Mesenchymal stem cell (in vitro differentiated cells and primary cell): ENCODE data around the gene TRIO.

Experiments
- DNase-seq: peaks from one replicate; pipeline ENCODE4 v3.0.0-alpha.2; 2013
- H2AFZ ChIP-seq: one replicate; pipeline ENCODE4 v1.6.1; 2013; ENCODE audit warnings: low read depth, mild to moderate bottlenecking, control low read depth, inconsistent platforms, low read length, moderate library complexity
- H2AK5ac ChIP-seq: 2 replicates; pipeline ENCODE4 v1.6.1; 2013; ENCODE audit warnings: low read length, moderate library complexity, mild to moderate bottlenecking, inconsistent platforms; ENCODE audit not compliant: severe bottlenecking
- H2BK120ac ChIP-seq: one replicate; pipeline ENCODE4 v1.6.1; 2013; ENCODE audit warnings: low read depth, mild to moderate bottlenecking, inconsistent platforms, low read length, moderate library complexity
- H2BK12ac ChIP-seq, 2 experiments: one replicate each; pipeline ENCODE4 v1.6.1; 2013; ENCODE audit warnings: inconsistent platforms in 2 of 2, low read length in 2 of 2, mild to moderate bottlenecking in 2 of 2, moderate library complexity in 2 of 2, control low read depth in 1 of 2
- H2BK15ac ChIP-seq: one replicate; pipeline ENCODE4 v1.6.1; 2013; ENCODE audit warnings: mild to moderate bottlenecking, low read depth, inconsistent platforms; ENCODE audit not compliant: poor library complexity, severe bottlenecking
- H2BK5ac ChIP-seq: 2 replicates; pipeline ENCODE4 v1.6.1; 2013; ENCODE audit warnings: low read depth, mild to moderate bottlenecking, low read length, control low read depth, inconsistent platforms; ENCODE audit not compliant: poor library complexity, severe bottlenecking
- H3K14ac ChIP-seq, 2 experiments: one replicate each; pipeline ENCODE4 v1.6.1; 2013; ENCODE audit warnings: inconsistent platforms in 2 of 2, low read length in 2 of 2, control low read depth in 1 of 2, mild to moderate bottlenecking in 1 of 2, moderate library complexity in 1 of 2
- H3K18ac ChIP-seq, 2 experiments: one replicate each; pipeline ENCODE4 v1.6.1; 2013; ENCODE audit warnings: inconsistent platforms in 2 of 2, low read length in 2 of 2, control low read depth in 1 of 2, low read depth in 1 of 2, mild to moderate bottlenecking in 1 of 2
- H3K23ac ChIP-seq, 2 experiments: one replicate each; pipeline ENCODE4 v1.6.1; 2013; ENCODE audit warnings: inconsistent platforms in 2 of 2, low read length in 2 of 2, mild to moderate bottlenecking in 2 of 2, moderate library complexity in 2 of 2, control low read depth in 1 of 2
- H3K27ac ChIP-seq: 2 replicates; pipeline ENCODE4 v1.5.1; 2013; ENCODE audit warnings: mild to moderate bottlenecking, moderate library complexity, low read length, control low read depth, inconsistent platforms; ENCODE audit not compliant: poor library complexity, severe bottlenecking
- H3K27me3 ChIP-seq, 2 experiments: 2 replicates each; pipeline versions ENCODE4 v1.6.1 to v1.7.0; 2013; ENCODE audit warnings: low read length in 2 of 2, mild to moderate bottlenecking in 2 of 2, moderate library complexity in 2 of 2, control low read depth in 1 of 2, inconsistent platforms in 1 of 2; ENCODE audit not compliant: control insufficient read depth in 1 of 2, insufficient read depth in 1 of 2
- H3K36me3 ChIP-seq, 2 experiments: 2 replicates each; pipeline versions ENCODE4 v1.6.1 to v1.7.0; 2013; ENCODE audit warnings: low read length in 2 of 2, control low read depth in 1 of 2, inconsistent platforms in 1 of 2, low read depth in 1 of 2, mild to moderate bottlenecking in 1 of 2; ENCODE audit not compliant: insufficient read depth in 2 of 2, control insufficient read depth in 1 of 2
- H3K4ac ChIP-seq, 2 experiments: one replicate each; pipeline ENCODE4 v1.6.1; 2013; ENCODE audit warnings: inconsistent platforms in 2 of 2, low read length in 2 of 2, mild to moderate bottlenecking in 2 of 2, moderate library complexity in 2 of 2, control low read depth in 1 of 2, low read depth in 1 of 2
- H3K4me1 ChIP-seq: 2 replicates; pipeline ENCODE4 v1.6.1; 2013; ENCODE audit warnings: low read depth, low read length, control low read depth; ENCODE audit not compliant: control insufficient read depth, insufficient read depth
- H3K4me2 ChIP-seq: 2 replicates; pipeline ENCODE4 v1.6.1; 2013; ENCODE audit warnings: low read length, mild to moderate bottlenecking, inconsistent platforms; ENCODE audit not compliant: poor library complexity, severe bottlenecking
- H3K4me3 ChIP-seq, 2 experiments: 2 replicates each; pipeline versions ENCODE4 v1.5.1 to v1.7.0; 2013; ENCODE audit warnings: low read length in 2 of 2, mild to moderate bottlenecking in 2 of 2, control low read depth in 1 of 2, low read depth in 1 of 2; ENCODE audit not compliant: insufficient read depth in 1 of 2
- H3K79me1 ChIP-seq: replicated peaks from 2 replicates; pipeline ENCODE4 v1.6.1; 2013; ENCODE audit warnings: mild to moderate bottlenecking, control low read depth, low read length, inconsistent platforms; ENCODE audit not compliant: poor library complexity, severe bottlenecking
- H3K9ac ChIP-seq: 2 replicates; pipeline ENCODE4 v1.7.0; 2013; ENCODE audit warnings: mild to moderate bottlenecking, low read length, moderate library complexity
- H3K9me3 ChIP-seq: 2 replicates; pipeline ENCODE4 v1.7.0; 2013; ENCODE audit warnings: mild to moderate bottlenecking, low read length; ENCODE audit not compliant: control insufficient read depth
- H4K8ac ChIP-seq: one replicate; pipeline ENCODE4 v1.6.1; 2013; ENCODE audit warnings: inconsistent platforms, mild to moderate bottlenecking, low read length, moderate library complexity
- H4K91ac ChIP-seq: one replicate; pipeline ENCODE4 v1.6.1; 2013; ENCODE audit warnings: mild to moderate bottlenecking, low read length, inconsistent platforms
- WGBS: methylation state at CpG from one replicate; pipeline ENCODE4 v1.1.7; 2013; ENCODE audit warnings: mixed read lengths; 5-methylcytosine and 5-hydroxymethylcytosine counted together

TRIO gene

DNA sequence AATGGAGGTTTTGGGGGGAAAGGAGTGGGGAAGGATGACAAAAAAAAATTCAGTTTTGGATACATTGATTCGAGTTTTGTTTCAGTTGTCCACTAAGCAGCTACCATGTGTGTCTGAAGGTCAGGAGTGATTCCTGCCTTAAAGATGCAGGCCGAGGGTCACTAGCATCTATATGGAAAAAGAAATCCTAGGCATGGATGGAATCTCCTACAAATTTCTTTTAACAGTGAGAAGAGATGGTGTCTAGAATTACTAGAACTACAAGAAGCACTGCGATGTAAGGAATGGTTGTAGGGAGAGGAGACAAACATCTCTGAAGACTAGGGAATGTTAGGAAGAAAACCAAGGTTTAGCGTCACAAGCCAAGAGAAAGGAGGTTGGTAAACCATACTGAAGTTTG is 19.6 kb upstream of the TRIO start:
- DNase-seq = no peak
- 98% methylated on average over 4 of the region's 4 CpGs for WGBS

DNA sequence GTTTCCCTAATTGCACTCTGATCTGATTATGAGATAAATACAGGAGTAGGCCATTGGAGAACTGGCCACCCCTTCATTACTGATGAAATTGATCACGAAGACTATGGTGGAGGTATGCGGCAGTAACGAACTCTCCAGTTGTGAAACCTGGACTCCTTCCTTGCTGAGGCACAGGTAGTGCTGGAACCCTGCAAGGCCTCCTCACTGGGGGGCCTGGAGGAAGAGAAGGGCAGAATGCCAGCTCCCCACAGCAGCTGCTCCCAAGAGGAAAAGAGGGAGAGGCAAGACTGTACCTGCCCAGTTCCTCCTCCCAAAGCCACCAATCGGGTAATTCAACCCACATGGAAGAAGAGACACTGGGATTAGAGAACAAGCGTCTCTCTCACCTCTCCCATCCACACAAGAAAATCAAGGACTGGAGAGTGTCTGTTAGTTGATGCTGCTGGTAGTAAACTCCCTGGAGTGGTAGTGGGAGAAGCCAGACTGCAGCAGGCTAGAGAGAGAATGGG is 19.1 kb upstream of the TRIO start:
- no peak overlapping the region for H3K4me3 ChIP-seq
- H3K36me3 ChIP-seq = no peaks in the 10 kb centered on the region
- no peak overlapping the region for H2AFZ ChIP-seq
- no peak overlapping the region for H3K4me2 ChIP-seq
- H3K4me1 ChIP-seq = peaks cover 1% of the 10 kb centered on the region
- no peak overlapping the region for H3K9ac ChIP-seq
- H3K27me3 ChIP-seq = no peaks in the 10 kb centered on the region
- H2BK5ac ChIP-seq = no peak overlapping the region
- no peaks in the 10 kb centered on the region for H3K9me3 ChIP-seq
- no peak overlapping the region for H3K23ac ChIP-seq
- H3K18ac ChIP-seq = no peak overlapping the region
- no peak overlapping the region for H3K4ac ChIP-seq
- no peak overlapping the region for H3K14ac ChIP-seq
- 97% methylated on average over 3 of the region's 5 CpGs for WGBS
- no peak overlapping the region for H4K91ac ChIP-seq
- H3K27ac ChIP-seq = no peak overlapping the region
- H4K8ac ChIP-seq = no peak overlapping the region
- H3K79me1 ChIP-seq = no peaks in the 10 kb centered on the region
- no peak overlapping the region for H2AK5ac ChIP-seq
- DNase-seq = no peak
- H2BK12ac ChIP-seq = no peak overlapping the region
- H2BK15ac ChIP-seq = no peak overlapping the region
- H2BK120ac ChIP-seq = no peak overlapping the region

More for the DNA sequence above, 19.6 kb upstream of the TRIO start:
- H2BK5ac ChIP-seq = no peak overlapping the region
- H3K14ac ChIP-seq = no peak overlapping the region
- peaks cover 5% of the 10 kb centered on the region for H3K4me1 ChIP-seq
- H2AFZ ChIP-seq = no peak overlapping the region
- no peak overlapping the region for H3K23ac ChIP-seq
- H2BK15ac ChIP-seq = no peak overlapping the region
- no peak overlapping the region for H3K4me3 ChIP-seq
- no peak overlapping the region for H2BK120ac ChIP-seq
- no peaks in the 10 kb centered on the region for H3K9me3 ChIP-seq
- H4K8ac ChIP-seq = no peak overlapping the region
- H3K79me1 ChIP-seq = no peaks in the 10 kb centered on the region
- H3K27ac ChIP-seq = no peak overlapping the region
- H3K9ac ChIP-seq = no peak overlapping the region
- H2AK5ac ChIP-seq = no peak overlapping the region
- no peaks in the 10 kb centered on the region for H3K36me3 ChIP-seq
- no peaks in the 10 kb centered on the region for H3K27me3 ChIP-seq
- no peak overlapping the region for H3K18ac ChIP-seq
- no peak overlapping the region for H3K4ac ChIP-seq
- no peak overlapping the region for H2BK12ac ChIP-seq
- no peak overlapping the region for H4K91ac ChIP-seq
- H3K4me2 ChIP-seq = no peak overlapping the region

DNA sequence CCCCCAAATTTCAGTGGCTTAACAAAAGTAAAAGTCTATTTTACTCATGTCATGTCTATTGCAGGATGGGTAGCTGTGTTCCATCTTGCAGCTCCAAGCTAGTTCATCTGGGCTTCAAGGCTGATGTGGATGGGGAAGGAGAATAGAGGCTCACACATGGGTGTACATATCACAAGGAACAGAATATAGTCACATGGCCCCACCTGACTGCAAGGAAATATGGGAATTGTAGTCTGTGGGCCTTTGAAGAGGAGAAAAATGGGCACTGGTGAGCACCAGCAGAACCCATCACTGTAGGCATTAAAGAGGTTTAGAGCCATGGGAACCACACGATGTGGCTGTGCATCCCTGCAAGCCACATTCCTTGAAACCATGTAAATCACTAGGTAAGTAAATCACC is 17.9 kb upstream of the TRIO start:
- no peak overlapping the region for H2AK5ac ChIP-seq
- no peak overlapping the region for H3K9ac ChIP-seq
- no peaks in the 10 kb centered on the region for H3K9me3 ChIP-seq
- DNase-seq = no peak
- no peak overlapping the region for H3K4me3 ChIP-seq
- no peaks in the 10 kb centered on the region for H3K36me3 ChIP-seq
- no peak overlapping the region for H3K18ac ChIP-seq
- H2BK12ac ChIP-seq = no peak overlapping the region
- 80% methylated on average over 1 of the region's 1 CpG for WGBS
- no peak overlapping the region for H3K27ac ChIP-seq
- no peak overlapping the region for H2BK120ac ChIP-seq
- no peak overlapping the region for H3K23ac ChIP-seq
- H3K79me1 ChIP-seq = no peaks in the 10 kb centered on the region
- no peak overlapping the region for H4K8ac ChIP-seq
- no peak overlapping the region for H4K91ac ChIP-seq
- no peak overlapping the region for H3K4ac ChIP-seq
- no peaks in the 10 kb centered on the region for H3K4me1 ChIP-seq
- H2BK5ac ChIP-seq = no peak overlapping the region
- no peaks in the 10 kb centered on the region for H3K27me3 ChIP-seq
- H2BK15ac ChIP-seq = no peak overlapping the region
- no peak overlapping the region for H2AFZ ChIP-seq
- no peak overlapping the region for H3K14ac ChIP-seq
- no peak overlapping the region for H3K4me2 ChIP-seq

DNA sequence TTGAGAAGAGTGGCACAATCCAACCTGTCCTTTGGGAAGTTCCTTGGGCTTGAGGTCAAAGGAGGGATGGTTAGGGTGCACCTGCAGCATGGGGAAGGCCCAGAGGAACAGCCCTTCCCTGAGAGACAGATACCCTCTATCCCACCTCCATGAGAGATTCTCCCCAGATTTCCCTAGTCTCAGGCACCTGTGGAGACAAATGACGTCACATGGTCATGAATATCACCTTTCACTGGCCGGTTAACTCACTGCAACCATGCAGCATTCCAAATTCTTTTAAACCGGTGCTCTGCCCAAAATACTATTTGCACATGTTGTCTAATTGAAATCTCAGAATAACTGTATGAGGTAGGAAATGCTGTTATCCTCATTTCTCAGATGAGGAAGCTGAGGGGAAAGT is 15.6 kb upstream of the TRIO start:
- Histone ChIP-seq H3K4me1 (no peaks in the 10 kb centered on the region), H3K18ac (no peak overlapping the region), H3K23ac (no peak overlapping the region), H2AFZ (no peak overlapping the region), H4K8ac (no peak overlapping the region), H3K4me2 (no peak overlapping the region), H3K79me1 (no peaks in the 10 kb centered on the region), H2BK12ac (no peak overlapping the region), H3K4me3 (no peak overlapping the region), H3K27me3 (no peaks in the 10 kb centered on the region), H2AK5ac (no peak overlapping the region), H4K91ac (no peak overlapping the region), H2BK5ac (no peak overlapping the region), H3K14ac (no peak overlapping the region), H2BK120ac (no peak overlapping the region), H3K36me3 (no peaks in the 10 kb centered on the region), H3K9me3 (no peaks in the 10 kb centered on the region), H3K9ac (no peak overlapping the region), H2BK15ac (no peak overlapping the region), H3K27ac (no peak overlapping the region), H3K4ac (no peak overlapping the region)
- DNase-seq = no peak
- WGBS = 50% methylated on average over 2 of the region's 3 CpGs
